Smooth muscle cell (in vitro differentiated cells): Measurements from ENCODE around the gene RNF151. TPM values are rescaled to one million over a fixed set of nuclear protein-coding genes. Genes with fewer than 3 reads are reported as not detected.
A peak's percentile ranks its signal among the peaks of the same experiment; 100 is the strongest.

Experiments
- DNase-seq: peaks from one replicate; lab custom pipeline; 2025; ENCODE audit not compliant: unreplicated experiment; lab: John Stamatoyannopoulos, UW
- H2AFZ ChIP-seq: fragments of 200-600 bp; sonication (generic); 2 replicates; pipeline ENCODE4 v1.6.0; 2016; ENCODE audit warnings: antibody characterized with exemption, low read depth, mild to moderate bottlenecking
- H3F3A ChIP-seq: fragments of 200-600 bp; sonication (generic); 2 replicates; pipeline ENCODE4 v1.6.0; 2017; ENCODE audit warnings: antibody characterized with exemption, low read depth
- H3K27ac ChIP-seq: fragments of 200-600 bp; sonication (generic); 2 replicates; pipeline ENCODE4 v1.5.1; 2016; ENCODE audit warnings: low read depth, mild to moderate bottlenecking
- H3K27me3 ChIP-seq: fragments of 200-600 bp; sonication (generic); 2 replicates; pipeline ENCODE4 v1.6.1; 2016; ENCODE audit warnings: low read depth, mild to moderate bottlenecking
- H3K36me3 ChIP-seq: fragments of 200-600 bp; sonication (generic); 2 replicates; pipeline ENCODE4 v1.5.1; 2016; ENCODE audit warnings: low read depth
- H3K4me1 ChIP-seq: fragments of 200-600 bp; sonication (generic); 2 replicates; pipeline ENCODE4 v1.5.1; 2016; ENCODE audit warnings: low read depth
- H3K4me2 ChIP-seq: fragments of 200-600 bp; sonication (generic); 2 replicates; pipeline ENCODE4 v1.6.0; 2016; ENCODE audit warnings: mild to moderate bottlenecking
- H3K4me3 ChIP-seq: fragments of 200-600 bp; sonication (generic); 2 replicates; pipeline ENCODE4 v1.5.1; 2016; ENCODE audit warnings: mild to moderate bottlenecking
- H3K79me2 ChIP-seq: fragments of 200-600 bp; sonication (generic); 2 replicates; pipeline ENCODE4 v1.6.0; 2016; ENCODE audit warnings: low read depth, mild to moderate bottlenecking
- H3K9ac ChIP-seq: fragments of 200-600 bp; sonication (generic); 2 replicates; pipeline ENCODE4 v1.6.0; 2016; ENCODE audit warnings: low read depth
- H3K9me3 ChIP-seq: fragments of 200-600 bp; sonication (generic); replicated peaks from 2 replicates; pipeline ENCODE4 v1.5.1; 2016; ENCODE audit warnings: low read depth
- H4K20me1 ChIP-seq: fragments of 200-600 bp; sonication (generic); 2 replicates; pipeline ENCODE4 v1.6.0; 2016; ENCODE audit warnings: low read depth
- WGBS: methylation state at CpG from one replicate; pipeline ENCODE4 v1.1.7; 2016; ENCODE audit warnings: low lambda C conversion rate; 5-methylcytosine and 5-hydroxymethylcytosine counted together
- polyA plus RNA-seq: library from polyadenylated mRNA; unstranded; fragments of >200 nt; fragmentation: Nextera tagmentation; extraction: Ambion mirVana; gene quantifications from 2 replicates; pipeline ENCODE4 v1.2.1, GENCODE V29; 2016
- total RNA-seq: library from RNA; depleted of rRNA; stranded (reverse); fragments of >200 nt; gene quantifications from 2 replicates; pipeline ENCODE4 v1.2.3, GENCODE V29; 2014
- TF ChIP-seq, protein P1 (sequence below): fragments of 200-600 bp; sonication (generic); IDR thresholded peaks from 2 replicates; pipeline ENCODE4 v1.5.1; 2017; ENCODE audit warnings: borderline replicate concordance, mild to moderate bottlenecking, antibody characterized with exemption; ENCODE audit not compliant: insufficient read depth, poor library complexity, severe bottlenecking

Gene RNF151
- total and polyA plus RNA-seq, 2 experiments from 2014 or later = not detected

DNA sequence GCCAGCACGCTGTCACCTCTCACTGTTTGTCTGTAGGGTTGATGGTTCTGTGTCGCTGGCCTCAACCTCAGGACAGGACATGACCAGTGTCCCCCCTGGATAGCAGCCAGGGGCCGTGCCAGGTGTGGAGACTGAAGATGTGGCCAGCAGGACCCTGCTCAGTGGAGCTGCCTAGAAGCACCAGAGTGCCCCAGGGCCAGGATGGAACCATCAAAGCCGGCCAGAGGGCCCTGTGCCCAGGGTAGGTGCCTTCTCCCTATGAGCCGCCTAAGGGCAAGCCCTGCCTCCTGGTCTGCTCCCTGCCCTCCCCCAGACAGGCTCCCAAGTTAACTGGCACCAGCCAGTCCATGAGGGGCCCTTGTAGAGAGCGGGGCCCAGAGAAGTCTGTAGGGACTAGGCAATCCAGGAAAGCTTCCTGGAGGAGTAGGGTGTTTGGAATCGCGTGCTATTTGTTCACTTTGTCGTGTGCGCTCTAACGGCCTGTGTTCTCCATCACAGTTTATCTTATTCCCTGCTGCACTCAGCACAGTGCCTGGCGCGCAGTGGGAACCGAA is 7.9 kb upstream of the RNF151 start:
- Histone ChIP-seq H3K27ac (no peak overlapping the region), H2AFZ (peak overlapping the region; percentile 67), H3K27me3 (no peaks in the 10 kb centered on the region), H3K79me2 (peaks cover 25% of the 10 kb centered on the region), H3K36me3 (no peaks in the 10 kb centered on the region), H3K4me3 (peak overlapping the region; percentile 86), H3K4me1 (peaks cover 16% of the 10 kb centered on the region), H3F3A (peaks cover 30% of the 10 kb centered on the region), H3K9ac (no peak overlapping the region), H4K20me1 (peaks cover 30% of the 10 kb centered on the region), H3K9me3 (no peaks in the 10 kb centered on the region), H3K4me2 (peak overlapping the region; percentile 99)
- DNase-seq = no peak
- WGBS = 63% methylated on average over 14 of the region's 14 CpGs
- TF ChIP-seq, protein P1, sequence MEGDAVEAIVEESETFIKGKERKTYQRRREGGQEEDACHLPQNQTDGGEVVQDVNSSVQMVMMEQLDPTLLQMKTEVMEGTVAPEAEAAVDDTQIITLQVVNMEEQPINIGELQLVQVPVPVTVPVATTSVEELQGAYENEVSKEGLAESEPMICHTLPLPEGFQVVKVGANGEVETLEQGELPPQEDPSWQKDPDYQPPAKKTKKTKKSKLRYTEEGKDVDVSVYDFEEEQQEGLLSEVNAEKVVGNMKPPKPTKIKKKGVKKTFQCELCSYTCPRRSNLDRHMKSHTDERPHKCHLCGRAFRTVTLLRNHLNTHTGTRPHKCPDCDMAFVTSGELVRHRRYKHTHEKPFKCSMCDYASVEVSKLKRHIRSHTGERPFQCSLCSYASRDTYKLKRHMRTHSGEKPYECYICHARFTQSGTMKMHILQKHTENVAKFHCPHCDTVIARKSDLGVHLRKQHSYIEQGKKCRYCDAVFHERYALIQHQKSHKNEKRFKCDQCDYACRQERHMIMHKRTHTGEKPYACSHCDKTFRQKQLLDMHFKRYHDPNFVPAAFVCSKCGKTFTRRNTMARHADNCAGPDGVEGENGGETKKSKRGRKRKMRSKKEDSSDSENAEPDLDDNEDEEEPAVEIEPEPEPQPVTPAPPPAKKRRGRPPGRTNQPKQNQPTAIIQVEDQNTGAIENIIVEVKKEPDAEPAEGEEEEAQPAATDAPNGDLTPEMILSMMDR = no peak

DNA sequence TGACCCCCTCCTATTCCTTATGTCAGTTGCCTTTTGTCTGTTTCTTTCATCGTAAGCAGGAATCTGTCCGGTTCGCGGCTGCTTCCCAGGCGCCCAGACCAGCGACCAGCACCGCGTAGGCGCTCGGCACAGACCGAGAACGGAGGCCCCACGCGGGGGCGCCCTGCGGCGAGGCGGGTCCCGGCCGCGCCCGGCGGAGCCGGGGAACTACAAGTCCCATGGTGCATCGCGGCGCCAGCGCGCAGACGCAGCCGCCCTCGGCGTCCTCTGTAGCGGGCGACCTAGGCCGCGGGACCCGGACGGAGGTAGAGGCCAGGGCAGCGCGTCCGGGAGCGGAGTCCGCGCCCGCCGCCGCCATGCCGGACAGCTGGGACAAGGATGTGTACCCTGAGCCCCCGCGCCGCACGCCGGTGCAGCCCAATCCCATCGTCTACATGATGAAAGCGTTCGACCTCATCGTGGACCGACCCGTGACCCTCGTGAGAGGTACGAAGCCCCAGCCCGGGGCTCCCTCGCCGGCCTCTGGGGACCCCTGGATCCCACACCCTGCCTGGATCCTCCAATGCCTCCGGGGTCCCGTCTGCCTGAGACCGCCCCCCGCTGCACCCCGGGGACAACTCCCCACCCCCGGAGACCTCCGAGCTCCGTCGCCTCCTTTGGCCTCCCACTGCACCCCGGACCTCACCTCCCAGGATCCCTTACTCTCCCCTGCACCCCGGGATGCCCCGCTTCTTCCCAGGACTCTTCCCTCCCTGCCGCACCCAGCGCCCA is 7.2 kb upstream of the RNF151 start, which contains the start of gene NDUFB10:
Gene NDUFB10, plus strand, starts transcription at position 270 of the 771 bp plus-strand sequence. Its CDS starts 87 bp downstream, at position 357.
- peak; percentile 72 for DNase-seq
- Histone ChIP-seq H3K4me3 (peak within 1 kb of the TSS; percentile 86), H3K4me2 (peak within 1 kb of the TSS; percentile 99), H3K4me1 (peaks cover 17% of the 10 kb centered on the region), H3K36me3 (no peaks in the 10 kb centered on the region), H3K9me3 (no peaks in the 10 kb centered on the region), H2AFZ (peak within 1 kb of the TSS; percentile 67), H3K79me2 (peaks cover 31% of the 10 kb centered on the region), H4K20me1 (peaks cover 37% of the 10 kb centered on the region), H3K27ac (peak within 1 kb of the TSS; percentile 25), H3K9ac (peak within 1 kb of the TSS; percentile 89), H3F3A (peaks cover 30% of the 10 kb centered on the region), H3K27me3 (no peaks in the 10 kb centered on the region)
- WGBS = under 1% methylated on average over 61 of the region's 79 CpGs
- TF ChIP-seq, protein P1 = peak; percentile 53

DNA sequence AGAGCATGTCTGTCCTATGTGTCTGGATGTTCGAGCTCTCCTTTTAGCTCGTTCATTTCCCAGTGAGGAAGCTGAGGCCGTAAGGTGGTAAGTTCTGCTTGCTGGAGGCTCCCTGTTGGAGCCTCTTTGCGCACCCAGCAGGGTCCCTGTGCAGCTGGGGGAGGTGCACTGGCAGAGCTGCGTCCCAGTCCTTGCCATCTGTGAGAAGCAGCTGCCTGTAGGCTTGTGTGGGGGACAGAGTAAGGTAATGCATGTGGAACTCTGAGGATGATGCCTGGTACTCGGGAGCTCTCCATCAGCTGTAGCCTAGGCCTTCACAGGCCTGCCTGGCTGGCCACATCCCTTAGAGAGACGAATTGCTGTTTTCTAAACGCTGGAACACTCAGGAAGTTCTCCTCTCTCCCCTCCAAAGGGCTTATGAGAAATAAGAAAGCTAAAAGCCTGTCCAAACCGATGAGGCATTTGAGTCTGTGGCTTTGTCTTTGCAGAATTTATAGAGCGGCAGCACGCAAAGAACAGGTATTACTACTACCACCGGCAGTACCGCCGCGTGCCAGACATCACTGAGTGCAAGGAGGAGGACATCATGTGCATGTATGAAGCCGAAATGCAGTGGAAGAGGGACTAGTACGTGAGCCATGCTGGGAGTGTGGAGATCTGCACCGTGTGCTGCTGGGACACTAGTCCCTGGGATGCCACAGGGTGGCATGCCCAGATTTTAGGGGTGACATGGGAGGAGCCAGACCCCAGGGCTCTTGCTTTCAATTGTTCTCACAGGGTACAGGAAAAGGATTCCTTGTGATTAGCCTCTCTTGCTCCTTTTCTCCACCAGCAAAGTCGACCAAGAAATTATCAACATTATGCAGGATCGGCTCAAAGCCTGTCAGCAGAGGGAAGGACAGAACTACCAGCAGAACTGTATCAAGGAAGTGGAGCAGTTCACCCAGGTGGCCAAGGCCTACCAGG is 5.7 kb upstream of the RNF151 start:
- Histone ChIP-seq H3K27ac (peak overlapping the region; percentile 38), H3K4me1 (peaks cover 22% of the 10 kb centered on the region), H3K36me3 (no peaks in the 10 kb centered on the region), H4K20me1 (peaks cover 38% of the 10 kb centered on the region), H3K4me2 (peak overlapping the region; percentile 99), H3K9ac (no peak overlapping the region), H3K27me3 (no peaks in the 10 kb centered on the region), H3K9me3 (no peaks in the 10 kb centered on the region), H2AFZ (no peak overlapping the region), H3F3A (peaks cover 30% of the 10 kb centered on the region), H3K4me3 (peak overlapping the region; percentile 86), H3K79me2 (peaks cover 43% of the 10 kb centered on the region)
- TF ChIP-seq, protein P1 = no peak
- WGBS = 50% methylated on average over 20 of the region's 20 CpGs
- no peak for DNase-seq
